Stimulated activated CD4-positive, alpha-beta T cell treated with anti-CD3 and anti-CD28 coated beads, Interleukin-12 subunit alpha, Interleukin-12 subunit beta, amount 100 ng/mL, for 4 hours (primary cell): Measurements from ENCODE around the gene TBC1D22A.
"Not testable (repeated sequence)": the region's sequence is repeated elsewhere in the genome, so short reads cannot be mapped to it uniquely, and the experiment has no call there.

Experiments
- DNase-seq: peaks from one replicate; pipeline ENCODE4 v3.0.0-alpha.2; 2020

TBC1D22A gene

GRCh38 chr22:47133061-47133969, 370.9 kb downstream of the TBC1D22A start:
- DNase-seq = no peak

DNA sequence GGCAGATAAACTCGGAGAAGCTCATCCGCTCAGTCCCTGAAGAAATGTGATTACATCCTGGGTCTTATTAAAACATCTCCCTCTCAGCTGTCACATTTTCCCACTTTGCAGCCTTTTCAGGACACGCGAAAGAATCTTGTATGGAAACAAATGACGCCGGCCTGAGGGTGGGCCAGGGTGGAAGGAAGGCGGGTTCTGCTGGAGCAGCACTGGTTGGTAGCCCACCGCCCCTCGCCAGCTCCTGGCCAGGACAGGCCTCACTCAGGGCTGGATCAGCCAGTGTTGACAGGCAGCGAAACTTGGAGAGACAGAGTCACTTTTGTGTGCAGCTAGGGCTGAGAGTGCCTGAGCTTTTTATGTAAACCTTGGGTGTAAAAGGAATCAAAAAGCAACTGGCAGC, 371.8 kb downstream of the TBC1D22A start:
- no peak for DNase-seq

- DNase-seq = no peak
These were observed 372.9 kb downstream of the TBC1D22A start for GRCh38 chr22:47135338-47135737.

- DNase-seq = no peak
These were observed 373.6 kb downstream of the TBC1D22A start for GRCh38 chr22:47136050-47136449.

DNA sequence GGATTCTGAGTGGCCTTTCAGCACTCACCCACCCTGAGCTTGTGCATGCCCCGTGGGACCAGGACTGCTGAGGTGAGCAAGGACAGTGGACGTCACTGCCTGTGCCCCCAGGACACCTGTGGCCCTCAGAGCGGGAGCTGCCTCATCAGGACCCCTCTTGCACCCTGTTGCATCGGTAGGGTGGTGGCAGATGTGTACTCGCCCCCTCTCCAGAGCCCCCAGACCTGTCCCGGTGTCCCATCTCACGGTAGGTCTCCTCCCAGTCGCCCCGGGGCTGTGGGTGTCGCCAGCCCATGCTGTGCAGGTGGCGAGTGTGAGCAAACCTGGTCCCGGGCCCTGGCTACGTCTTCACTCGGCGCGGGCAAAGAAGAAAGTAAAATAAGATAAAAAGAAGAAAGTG, 374.2 kb downstream of the TBC1D22A start:
- no peak for DNase-seq

- DNase-seq = no peak
These were observed 376.8 kb downstream of the TBC1D22A start for GRCh38 chr22:47139013-47139789.

DNA sequence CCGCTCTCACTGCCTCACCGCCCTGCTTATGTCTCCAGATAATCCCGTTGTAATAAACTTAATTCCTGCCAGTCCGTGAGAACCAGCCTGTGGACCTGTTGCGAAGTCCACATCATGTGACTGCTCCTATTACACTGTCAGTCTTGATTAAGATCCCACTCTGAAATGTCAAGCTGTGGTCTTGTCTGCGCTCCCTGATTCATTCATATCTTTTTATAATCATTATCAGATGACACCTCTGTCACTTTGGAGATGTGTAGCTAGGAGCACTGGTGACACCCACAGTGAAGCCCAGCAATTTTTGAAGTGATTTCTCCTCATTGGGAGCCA, 377.3 kb downstream of the TBC1D22A start:
- no peak for DNase-seq

- not testable (repeated sequence) for DNase-seq
These were observed 378.5 kb downstream of the TBC1D22A start for GRCh38 chr22:47140975-47141374.

GRCh38 chr22:47142427-47143046, 380.1 kb downstream of the TBC1D22A start:
- no peak for DNase-seq

DNA sequence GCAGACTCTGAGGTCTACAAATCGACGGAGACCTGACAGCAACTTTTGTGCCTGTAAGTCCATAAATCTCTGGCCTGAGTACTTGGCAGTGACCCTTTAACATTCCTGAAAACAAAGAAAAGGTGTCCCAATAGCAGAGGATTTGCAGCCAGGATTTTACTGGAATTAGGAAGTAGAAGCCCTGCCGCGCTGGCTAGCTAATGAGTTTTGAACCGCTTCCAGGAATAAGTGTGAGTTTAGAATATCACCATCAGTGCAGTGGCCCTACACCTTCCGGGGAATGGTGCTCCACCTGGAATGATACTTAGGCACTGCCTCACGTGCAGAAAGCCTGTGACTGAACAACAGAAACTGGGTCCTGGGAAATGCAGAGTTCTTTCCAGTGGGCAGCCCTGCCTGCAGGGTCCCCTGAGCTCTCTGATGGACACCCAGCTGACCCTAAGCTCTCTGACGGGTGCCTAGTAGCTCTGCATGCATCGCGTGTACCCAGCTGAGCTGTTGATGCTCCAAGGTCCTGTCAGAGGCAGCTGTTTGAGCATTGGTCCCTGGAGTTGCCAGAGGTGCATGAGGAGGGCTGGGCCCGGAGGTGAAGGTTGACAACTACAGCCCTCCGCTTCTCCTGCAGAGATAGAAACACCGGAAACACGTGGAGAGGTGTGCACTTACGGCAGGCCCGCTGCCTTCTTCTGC, 380.9 kb downstream of the TBC1D22A start:
- no peak for DNase-seq

GRCh38 chr22:47144076-47144765, 381.8 kb downstream of the TBC1D22A start:
- DNase-seq = no peak

GRCh38 chr22:47144791-47145425, 382.5 kb downstream of the TBC1D22A start:
- DNase-seq = no peak

DNA sequence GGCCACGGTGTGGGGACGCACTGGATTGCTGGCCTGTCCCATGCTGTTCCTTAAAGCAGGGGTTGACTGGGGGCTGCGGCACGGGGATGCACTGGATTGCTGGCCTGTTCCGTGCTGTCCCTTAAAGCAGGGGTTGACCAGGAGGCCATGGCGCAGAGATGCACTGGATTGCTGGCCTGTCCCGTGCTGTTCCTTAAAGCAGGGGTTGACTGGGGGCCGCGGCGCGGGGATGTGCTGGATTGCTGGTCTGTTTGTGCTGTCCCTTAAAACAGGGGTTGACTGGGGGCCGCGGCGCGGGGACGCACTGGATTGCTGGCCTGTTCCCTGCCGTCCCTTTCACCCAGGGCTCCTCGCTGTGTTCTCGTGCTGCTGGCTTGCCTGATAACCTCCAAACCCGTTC, 383.4 kb downstream of the TBC1D22A start:
- no peak for DNase-seq

DNA sequence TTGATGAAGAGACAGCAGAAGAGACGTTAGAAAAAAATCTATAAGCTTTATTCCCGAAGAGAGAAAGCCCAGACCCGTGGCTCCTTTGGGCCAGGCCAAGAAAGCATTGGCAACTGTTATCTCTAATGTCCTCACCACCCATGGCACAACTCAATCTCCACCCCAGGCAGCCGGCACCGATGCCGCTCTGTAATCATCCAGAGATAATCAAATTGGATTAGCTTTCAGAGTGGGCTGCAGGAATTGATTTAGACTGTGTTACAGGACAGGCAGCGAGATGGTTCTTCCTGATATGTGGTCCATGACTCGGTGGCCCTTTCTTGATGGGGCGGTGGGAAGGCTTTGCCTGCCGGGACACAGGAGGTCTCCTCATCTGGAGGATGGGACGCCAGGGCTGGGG, 383.9 kb downstream of the TBC1D22A start:
- no peak for DNase-seq

- no peak for DNase-seq
These were observed 384.5 kb downstream of the TBC1D22A start for GRCh38 chr22:47146941-47147340.

GRCh38 chr22:47147572-47147971, 385.1 kb downstream of the TBC1D22A start:
- DNase-seq = no peak

DNA sequence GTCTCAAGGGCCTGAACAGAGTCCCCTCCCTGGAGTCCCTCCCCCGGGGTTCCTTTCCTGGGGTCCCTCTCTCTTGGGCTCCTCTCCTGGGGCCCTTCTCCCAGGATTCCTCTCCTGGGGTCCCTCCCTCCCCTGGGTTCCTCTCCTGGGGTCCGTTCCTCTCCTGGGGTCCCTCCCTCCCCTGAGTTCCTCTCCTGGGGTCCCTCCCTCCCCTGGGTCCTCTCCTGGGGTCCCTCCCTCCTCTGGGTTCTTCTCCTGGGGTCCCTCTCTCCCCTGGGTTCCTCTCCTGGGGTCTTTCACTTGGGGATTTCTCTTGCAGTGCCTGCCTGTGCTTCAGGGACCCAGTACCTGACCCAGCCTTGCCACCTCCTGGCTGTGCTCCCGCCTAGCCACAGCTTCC, 386.1 kb downstream of the TBC1D22A start:
- DNase-seq = no peak

DNA sequence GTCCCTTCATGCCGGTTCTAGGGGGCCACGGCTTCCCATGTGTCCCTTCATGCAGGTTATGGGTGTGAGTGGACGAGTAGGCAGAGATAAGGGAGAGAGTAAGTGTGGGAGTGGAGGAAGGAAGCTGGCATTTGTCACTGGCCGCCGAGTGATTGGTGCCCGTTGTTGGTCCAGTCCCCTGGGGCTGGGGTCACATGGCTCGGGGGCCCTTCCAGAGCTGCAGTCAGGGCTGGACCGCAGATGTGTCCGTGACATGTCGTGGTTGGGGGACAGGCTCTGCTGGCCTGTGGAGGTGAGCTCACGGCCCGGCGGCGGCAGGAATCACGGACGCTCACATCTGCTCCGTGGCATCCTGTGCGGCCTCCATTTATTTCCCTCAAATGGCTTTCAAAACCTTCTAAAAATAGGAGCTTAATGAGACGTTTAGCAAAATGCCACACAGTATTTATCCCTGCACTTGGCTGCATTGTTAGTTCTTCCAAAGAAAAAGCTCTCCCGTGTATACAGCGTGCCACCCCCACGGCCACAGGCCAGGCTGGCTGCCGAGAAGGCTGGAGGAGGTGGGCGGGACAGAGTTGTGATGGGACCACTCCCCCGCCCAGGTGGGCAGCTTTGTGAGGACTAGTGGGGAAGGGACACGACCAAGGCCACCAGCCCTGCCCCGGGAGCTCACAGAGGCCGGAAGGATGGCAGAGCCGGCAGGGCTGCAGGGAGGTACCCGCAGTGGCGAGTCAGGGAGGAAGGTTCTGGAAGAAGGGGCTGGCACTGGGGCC, 386.7 kb downstream of the TBC1D22A start:
- DNase-seq = no peak

DNA sequence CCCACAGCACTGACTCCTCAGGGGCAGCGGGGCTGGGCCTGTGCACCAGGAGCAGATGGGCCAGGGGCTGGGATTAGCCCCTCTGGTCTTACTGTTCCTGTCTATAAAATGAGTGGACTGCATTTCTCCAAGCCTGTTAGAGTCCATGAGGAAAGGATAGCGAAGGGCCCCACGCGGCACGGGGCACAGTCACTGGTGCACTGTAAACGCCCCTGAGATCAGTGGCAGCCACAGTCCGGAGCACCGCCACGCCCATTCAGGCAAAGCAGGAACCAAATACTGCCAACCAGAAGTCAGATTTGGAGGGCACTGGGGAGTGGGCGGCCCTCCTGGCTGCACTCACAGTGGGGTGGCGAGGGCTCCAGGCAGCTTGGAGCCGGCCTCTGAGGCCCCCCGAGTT, 387.5 kb downstream of the TBC1D22A start:
- no peak for DNase-seq

- DNase-seq = no peak
These were observed 388.0 kb downstream of the TBC1D22A start for GRCh38 chr22:47150426-47150825.

GRCh38 chr22:47151064-47151463, 388.6 kb downstream of the TBC1D22A start:
- DNase-seq = no peak
